Smooth muscle cell of the umbilical artery (primary cell): ENCODE measurements around the gene ZNF175. TPM values are rescaled to one million over a fixed set of nuclear protein-coding genes. Genes with fewer than 3 reads are reported as not detected.

Experiments used
- total RNA-seq: library from RNA; depleted of rRNA; stranded (reverse); fragments of >200 nt; gene quantifications from 2 replicates; pipeline ENCODE4 v1.2.3, GENCODE V29; 2014

ZNF175 gene
- total RNA-seq = 7.7 and 29.9 TPM in 2 replicates

DNA sequence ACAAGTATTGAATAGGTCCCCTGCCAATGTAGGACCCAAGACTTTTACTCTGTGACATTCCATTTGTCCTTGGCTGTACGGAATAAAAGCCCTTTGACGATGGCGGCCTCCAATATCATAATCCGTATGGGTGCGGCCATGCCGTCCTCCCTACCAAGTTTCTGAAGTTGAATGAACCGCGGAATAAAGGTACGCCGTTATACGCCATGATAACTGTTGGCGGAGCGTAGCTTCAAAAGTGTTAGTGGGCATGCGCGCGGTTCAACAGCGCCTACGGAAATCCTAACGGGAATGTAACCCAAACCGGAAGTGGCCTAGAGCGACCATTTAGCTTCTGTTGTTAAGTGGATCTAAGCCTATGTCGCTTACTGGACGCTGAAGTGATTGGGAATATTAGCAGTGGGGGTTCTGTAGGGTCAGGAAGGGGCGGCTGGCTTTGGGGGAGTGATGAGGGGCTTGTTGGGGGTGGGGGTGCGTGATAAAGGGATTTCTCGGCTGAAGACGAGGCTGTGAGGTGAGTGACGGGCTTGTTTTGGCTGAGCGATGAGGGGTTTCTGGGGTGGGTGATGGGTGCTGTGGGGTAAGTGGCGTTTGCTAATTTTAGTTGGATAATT lies at the start of gene ZNF175:
Gene ZNF175, plus strand, starts transcription at position 322 of the 614 bp plus-strand sequence. CDS start 2,047 bp downstream, outside the sequence.

DNA sequence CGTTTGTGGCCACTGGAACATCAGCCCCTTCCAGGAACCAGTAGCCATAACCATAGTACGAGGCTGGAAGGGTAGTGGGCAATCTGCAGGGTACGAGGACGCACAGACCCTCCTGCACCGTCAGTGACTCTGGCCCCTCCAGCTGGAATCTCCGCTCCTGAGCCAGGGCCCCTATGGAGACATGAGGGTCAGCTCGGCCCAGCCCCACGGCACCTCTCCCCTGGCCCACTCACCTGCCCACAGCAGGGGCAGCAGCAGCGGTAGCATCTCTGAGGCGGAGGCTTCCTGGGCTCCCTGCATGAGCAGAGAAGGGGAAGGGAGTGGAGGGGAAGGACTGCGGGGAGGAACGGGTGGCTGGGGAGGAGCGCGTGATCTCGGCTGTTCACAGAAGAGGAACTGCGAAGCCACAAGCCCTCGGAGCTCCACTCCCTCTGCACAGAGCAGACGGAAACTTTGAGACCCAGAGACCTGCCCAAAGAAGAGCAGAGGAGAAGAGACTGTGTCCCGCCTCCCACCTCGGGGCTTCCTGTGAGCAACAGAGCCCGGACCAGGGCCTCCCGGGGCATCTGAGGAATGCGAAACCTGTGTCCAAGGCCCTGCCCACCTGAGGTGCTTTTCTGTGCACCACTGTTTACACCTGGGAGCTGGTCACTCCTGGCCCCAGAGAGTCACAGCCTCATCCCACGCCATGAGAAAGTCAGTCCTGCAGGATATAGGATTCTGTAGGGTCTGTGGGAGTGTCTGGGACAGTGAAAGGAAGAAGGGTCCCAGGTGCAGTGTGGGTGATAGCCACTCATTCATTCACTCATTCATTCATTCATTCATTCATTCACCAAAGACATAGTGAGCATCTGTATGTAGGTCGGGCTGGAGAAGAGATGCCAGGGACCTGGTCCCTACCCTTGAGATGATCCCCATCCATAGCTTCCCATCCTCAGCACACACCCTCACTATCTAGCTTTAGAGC lies 39.5 kb upstream of the ZNF175 start, which contains the start of gene SIGLEC6:
Gene SIGLEC6, minus strand, starts transcription at position 322 of the 967 bp plus-strand sequence. Its CDS starts 22 bp downstream, at position 300.

DNA sequence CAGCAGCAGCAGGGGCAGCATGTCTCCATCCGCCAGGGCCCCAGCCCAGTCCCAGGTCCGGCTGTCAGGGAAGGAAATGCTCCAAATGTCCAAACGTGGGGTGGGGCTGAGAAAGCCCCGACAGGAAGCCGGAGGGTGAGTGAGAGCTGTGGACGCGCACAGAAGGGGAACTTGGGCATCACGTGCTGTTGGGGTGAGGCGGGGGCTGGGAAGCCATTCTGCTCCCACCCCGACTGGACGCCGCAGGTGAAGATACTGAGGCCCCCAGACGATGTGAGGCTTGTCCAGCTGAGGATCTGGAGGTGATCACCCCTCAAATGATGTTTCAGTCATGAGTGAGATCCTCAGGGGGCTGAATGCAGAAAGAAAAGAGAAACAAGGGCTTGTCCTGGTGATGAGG lies 59.2 kb downstream of the ZNF175 start, which contains the start of gene SIGLEC5:
Gene SIGLEC5, minus strand, starts transcription at position 87 of the 400 bp plus-strand sequence. Its CDS starts 66 bp downstream, at position 21.

Other genes starting within 250 kb of the ZNF175 start
- gene VSIG10L, start 229.1 kb upstream of the ZNF175 start, total RNA-seq = 0.89 and 1.4 TPM in 2 replicates
- gene ETFB, start 204.9 kb upstream of the ZNF175 start, total RNA-seq = 58.8 and 149 TPM in 2 replicates
- not detected in 2 replicates for gene CLDND2, start 202.3 kb upstream of the ZNF175 start, total RNA-seq
- not detected in 2 replicates for gene NKG7, start 198.6 kb upstream of the ZNF175 start, total RNA-seq
- not detected in 2 replicates for gene LIM2, start 183.3 kb upstream of the ZNF175 start, total RNA-seq
- not detected in 2 replicates for gene C19orf84, start 180.7 kb upstream of the ZNF175 start, total RNA-seq
- gene SIGLEC10, start 153.6 kb upstream of the ZNF175 start, total RNA-seq = not detected in 2 replicates
- not detected in 2 replicates for gene SIGLEC8, start 112.8 kb upstream of the ZNF175 start, total RNA-seq
- gene CEACAM18, start 92.7 kb upstream of the ZNF175 start, total RNA-seq = not detected in 2 replicates
- gene SIGLEC12, start 69.5 kb upstream of the ZNF175 start, total RNA-seq = not detected in 2 replicates
- not detected in 2 replicates for gene SIGLEC6, start 39.6 kb upstream of the ZNF175 start, total RNA-seq
- gene SIGLEC5, start 59.1 kb downstream of the ZNF175 start, total RNA-seq = not detected in 2 replicates
- not detected in 2 replicates for gene SIGLEC14, start 75.5 kb downstream of the ZNF175 start, total RNA-seq
- 5.2 and 11.0 TPM in 2 replicates for gene SPACA6, start 122.0 kb downstream of the ZNF175 start, total RNA-seq
- gene HAS1, start 152.7 kb downstream of the ZNF175 start, total RNA-seq = 10.4 and 33.9 TPM in 2 replicates
- gene FPR1, start 180.6 kb downstream of the ZNF175 start, total RNA-seq = 1.6 and 1.8 TPM in 2 replicates
- 0.05 and 0.30 TPM in 2 replicates for gene FPR2, start 189.9 kb downstream of the ZNF175 start, total RNA-seq
- gene FPR3, start 223.9 kb downstream of the ZNF175 start, total RNA-seq = under 0.01 and 0.88 TPM in 2 replicates